ENCODE measurements around the gene SPECC1L. TPM values are rescaled to one million over a fixed set of nuclear protein-coding genes. Genes with fewer than 3 reads are reported as not detected.
A peak's percentile ranks its signal among the peaks of the same experiment; 100 is the strongest.

Gene SPECC1L
- total and polyA plus RNA-seq, 10 of the 15 experiments (the other 5 are each of a cell fraction or from before 2014, with no cell fraction given), result 1.9 to 40.6 (median 19.1) TPM

- 0 out of 2 replicates have a peak, but pooled peaks have one; percentile 19 for TF ChIP-seq GATAD2B (conservative IDR thresholded peaks at IDR 0.05; ENCODE audit: low read depth)
- TF ChIP-seq SKIL (IDR thresholded peaks at IDR 0.05; ENCODE audit: low read depth, poor library complexity, severe bottlenecking), result peak; percentile 7
- no peak for TF ChIP-seq CHD4 (IDR thresholded peaks at IDR 0.05)
- TF ChIP-seq, protein P1, sequence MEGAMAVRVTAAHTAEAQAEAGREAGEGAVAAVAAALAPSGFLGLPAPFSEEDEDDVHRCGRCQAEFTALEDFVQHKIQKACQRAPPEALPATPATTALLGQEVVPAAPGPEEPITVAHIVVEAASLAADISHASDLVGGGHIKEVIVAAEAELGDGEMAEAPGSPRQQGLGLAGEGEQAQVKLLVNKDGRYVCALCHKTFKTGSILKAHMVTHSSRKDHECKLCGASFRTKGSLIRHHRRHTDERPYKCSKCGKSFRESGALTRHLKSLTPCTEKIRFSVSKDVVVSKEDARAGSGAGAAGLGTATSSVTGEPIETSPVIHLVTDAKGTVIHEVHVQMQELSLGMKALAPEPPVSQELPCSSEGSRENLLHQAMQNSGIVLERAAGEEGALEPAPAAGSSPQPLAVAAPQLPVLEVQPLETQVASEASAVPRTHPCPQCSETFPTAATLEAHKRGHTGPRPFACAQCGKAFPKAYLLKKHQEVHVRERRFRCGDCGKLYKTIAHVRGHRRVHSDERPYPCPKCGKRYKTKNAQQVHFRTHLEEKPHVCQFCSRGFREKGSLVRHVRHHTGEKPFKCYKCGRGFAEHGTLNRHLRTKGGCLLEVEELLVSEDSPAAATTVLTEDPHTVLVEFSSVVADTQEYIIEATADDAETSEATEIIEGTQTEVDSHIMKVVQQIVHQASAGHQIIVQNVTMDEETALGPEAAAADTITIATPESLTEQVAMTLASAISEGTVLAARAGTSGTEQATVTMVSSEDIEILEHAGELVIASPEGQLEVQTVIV (IDR thresholded peaks at IDR 0.05; ENCODE audit: borderline replicate concordance, partially characterized antibody), result no peak
- TF ChIP-seq SREBF1 (IDR thresholded peaks at IDR 0.05; ENCODE audit: low read length), result no peak
- TF ChIP-seq SMAD1 (IDR thresholded peaks at IDR 0.05; ENCODE audit: low read depth, partially characterized antibody), result no peak
Measured at GRCh38 chr22:24437741-24438328, 167.2 kb downstream of the SPECC1L start (continued).

DNA sequence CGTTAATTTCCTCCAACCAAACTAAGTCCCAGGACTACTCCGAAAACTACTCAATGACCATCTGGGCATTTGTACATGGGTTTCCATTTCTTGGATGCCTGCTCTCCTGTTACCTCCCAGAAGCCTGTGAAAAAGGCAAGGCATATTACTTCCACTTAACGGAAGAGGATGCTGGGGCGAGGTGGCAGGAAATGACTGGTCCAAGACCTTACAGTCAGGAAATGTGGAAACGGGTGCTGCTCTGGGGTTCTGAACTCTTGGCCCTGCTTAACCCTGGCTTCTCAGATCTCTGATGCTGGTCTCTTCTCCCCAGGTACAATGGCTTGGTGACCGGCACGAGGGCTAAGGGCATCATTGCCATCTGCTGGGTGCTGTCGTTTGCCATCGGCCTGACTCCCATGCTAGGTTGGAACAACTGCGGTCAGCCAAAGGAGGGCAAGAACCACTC lies 169.7 kb downstream of the SPECC1L start:
- ChIA-PET CTCF (no interaction called here), SMC1A (ENCODE audit: uncharacterized antibody, unreplicated experiment) (no interaction called here)

More for the DNA sequence above, 169.7 kb downstream of the SPECC1L start:
- no peak for TF ChIP-seq SMC3 (IDR thresholded peaks at IDR 0.05; ENCODE audit: borderline replicate concordance, low read length)
- no peak for TF ChIP-seq RUNX3 (IDR thresholded peaks at IDR 0.05; ENCODE audit: low read length)
- FAIRE-seq (no peak), ATAC-seq (no peak), DNase-seq (ENCODE audit: low read depth, low spot score) (no peak)
- H3K4me1 ChIP-seq (ENCODE audit: control insufficient read depth, insufficient read depth, low read length), result peaks cover 35% of the 10 kb centered on the region
- RAD21 ChIA-PET (ENCODE audit: unreplicated experiment), result no interaction called here
- H3K27ac ChIP-seq (ENCODE audit: control insufficient read depth, insufficient read depth), result no peak overlapping the region
- H3K4me2 ChIP-seq (ENCODE audit: control insufficient read depth, insufficient read depth), result no peak overlapping the region
- no peak overlapping the region for H3K9ac ChIP-seq (ENCODE audit: control insufficient read depth, insufficient read depth, low read length)
- in situ Hi-C loops (cut with MboI), result no loop called here
- H2AFZ ChIP-seq (ENCODE audit: control insufficient read depth, low read depth, low read length), result no peak overlapping the region
- H3K4me3 ChIP-seq, result no peak overlapping the region
- 85% methylated on average over 10 of the region's 10 CpGs for WGBS (ENCODE audit: insufficient coverage, insufficient replicate concordance, low lambda C conversion rate, missing lambda C conversion rate)
- H3K79me2 ChIP-seq (ENCODE audit: control insufficient read depth, insufficient read depth, low read length), result peaks cover 20% of the 10 kb centered on the region
- H4K20me1 ChIP-seq (ENCODE audit: control insufficient read depth, insufficient read depth), result no peaks in the 10 kb centered on the region; the same call in 1 of the 2 replicates
- POLR2A ChIA-PET, result no interaction called here
- no peaks in the 10 kb centered on the region for H3K27me3 ChIP-seq (replicated peaks in 1 of 2; ENCODE audit: control insufficient read depth in 2 of 2, insufficient read depth in 2 of 2, low read length in 1 of 2)
- BruUV-seq (replicated peaks), result no TSS peak
- H3K9me3 ChIP-seq (replicated peaks; ENCODE audit: control insufficient read depth, insufficient read depth, low read length), result no peaks in the 10 kb centered on the region
- intact Hi-C loops (cut with micrococcal nuclease; ENCODE audit: unreplicated experiment), result no loop called here
- peaks cover 15 to 28% of the 10 kb centered on the region in 2 experiments for H3K36me3 ChIP-seq (ENCODE audit: control insufficient read depth in 2 of 2, insufficient read depth in 2 of 2, low read length in 1 of 2)
